Suprapubic skin (tissue), 3 donors: Measurements from ENCODE around the gene HSPA1L.
A peak's percentile ranks its signal among the peaks of the same experiment; 100 is the strongest.

Experiments
- CTCF ChIP-seq, 2 donors: fragments of 200-600 bp in 1 of 2; fragments of 450-650 bp in 1 of 2; sonication (generic) in 1 of 2; IDR thresholded peaks; one replicate each; pipeline ENCODE4 v1.5.1; 2016 to 2019; ENCODE audit warnings: antibody characterized with exemption in 2 of 2, mild to moderate bottlenecking in 1 of 2, moderate library complexity in 1 of 2
- EP300 ChIP-seq: sonication (generic); formaldehyde crosslinking; IDR thresholded peaks from one replicate; pipeline ENCODE4 v1.6.1; 2017; ENCODE audit warnings: antibody characterized with exemption

GRCh38 chr6:31769684-31770371 lies 45.3 kb downstream of the HSPA1L start:
- TF ChIP-seq CTCF (IDR thresholded peaks at IDR 0.05) = peak; percentile 23 to 72
- TF ChIP-seq EP300 = no peak
